ENCODE results near the gene MPL.

Gene MPL

GRCh38 chr1:43300378-43301094 lies 37.1 kb upstream of the MPL start, which contains the start of gene TIE1:
TSS of gene TIE1 (plus strand) at chr1:43300982. CDS start at chr1:43301072, 90 bp downstream.
- H3K4me1 ChIP-seq (ENCODE audit: control insufficient read depth, insufficient read depth, low read length), result no peaks in the 10 kb centered on the region
- H3K27me3 ChIP-seq (ENCODE audit: control insufficient read depth, insufficient read depth, low read length), result no peaks in the 10 kb centered on the region
- H3K4me3 ChIP-seq (ENCODE audit: low read length), result no peak within 1 kb of the TSS
- H3K27ac ChIP-seq (ENCODE audit: low read depth, low read length), result no peak within 1 kb of the TSS
- no peak within 1 kb of the TSS for H3K9ac ChIP-seq (ENCODE audit: low read length)
- no peaks in the 10 kb centered on the region for H3K36me3 ChIP-seq (ENCODE audit: control insufficient read depth, insufficient read depth, low read length)

DNA sequence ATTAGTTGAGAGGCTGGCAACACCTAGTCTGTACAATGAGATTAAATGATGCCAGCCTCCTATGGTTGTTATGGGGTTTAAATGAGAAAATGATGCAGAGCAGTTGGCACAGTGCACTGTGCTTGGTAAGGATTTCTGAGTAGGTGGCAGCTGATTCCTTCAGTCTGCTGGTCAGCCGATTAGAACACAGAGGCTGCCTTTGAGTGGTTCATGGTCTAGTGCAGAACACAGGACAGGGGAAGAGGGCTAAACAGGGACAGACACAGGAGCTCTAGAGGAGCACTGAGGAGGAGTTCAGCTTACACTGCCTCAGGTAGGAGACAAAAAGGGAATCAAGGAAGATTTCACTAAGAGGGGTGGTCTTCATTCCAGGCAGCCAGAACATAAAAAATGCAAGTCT lies 35.4 kb upstream of the MPL start:
- Histone ChIP-seq H3K4me1 (ENCODE audit: control insufficient read depth, insufficient read depth, low read length) (no peaks in the 10 kb centered on the region), H3K36me3 (ENCODE audit: control insufficient read depth, insufficient read depth, low read length) (no peaks in the 10 kb centered on the region), H3K9ac (ENCODE audit: low read length) (no peak overlapping the region), H3K27me3 (ENCODE audit: control insufficient read depth, insufficient read depth, low read length) (no peaks in the 10 kb centered on the region), H3K4me3 (ENCODE audit: low read length) (no peak overlapping the region), H3K27ac (ENCODE audit: low read depth, low read length) (no peak overlapping the region)

- no peaks in the 10 kb centered on the region for H3K4me1 ChIP-seq (ENCODE audit: control insufficient read depth, insufficient read depth, low read length)
- no peaks in the 10 kb centered on the region for H3K27me3 ChIP-seq (ENCODE audit: control insufficient read depth, insufficient read depth, low read length)
- H3K9ac ChIP-seq (ENCODE audit: low read length), result no peak overlapping the region
- no peak overlapping the region for H3K27ac ChIP-seq (ENCODE audit: low read depth, low read length)
- no peak overlapping the region for H3K4me3 ChIP-seq (ENCODE audit: low read length)
- no peaks in the 10 kb centered on the region for H3K36me3 ChIP-seq (ENCODE audit: control insufficient read depth, insufficient read depth, low read length)
Measured at GRCh38 chr1:43302721-43303470, 34.7 kb upstream of the MPL start.

GRCh38 chr1:43303471-43304313 lies 33.9 kb upstream of the MPL start:
- Histone ChIP-seq H3K36me3 (ENCODE audit: control insufficient read depth, insufficient read depth, low read length) (no peaks in the 10 kb centered on the region), H3K9ac (ENCODE audit: low read length) (peak overlapping the region; percentile 19), H3K4me1 (ENCODE audit: control insufficient read depth, insufficient read depth, low read length) (no peaks in the 10 kb centered on the region), H3K27me3 (ENCODE audit: control insufficient read depth, insufficient read depth, low read length) (no peaks in the 10 kb centered on the region), H3K27ac (ENCODE audit: low read depth, low read length) (no peak overlapping the region), H3K4me3 (ENCODE audit: low read length) (no peak overlapping the region)

- no peak overlapping the region for H3K4me3 ChIP-seq (ENCODE audit: low read length)
- H3K4me1 ChIP-seq (ENCODE audit: control insufficient read depth, insufficient read depth, low read length), result no peaks in the 10 kb centered on the region
- peak overlapping the region; percentile 19 for H3K9ac ChIP-seq (ENCODE audit: low read length)
- H3K36me3 ChIP-seq (ENCODE audit: control insufficient read depth, insufficient read depth, low read length), result no peaks in the 10 kb centered on the region
- no peak overlapping the region for H3K27ac ChIP-seq (ENCODE audit: low read depth, low read length)
- no peaks in the 10 kb centered on the region for H3K27me3 ChIP-seq (ENCODE audit: control insufficient read depth, insufficient read depth, low read length)
Measured at GRCh38 chr1:43304314-43304681, 33.3 kb upstream of the MPL start.

GRCh38 chr1:43304771-43305300 lies 32.8 kb upstream of the MPL start:
- no peak overlapping the region for H3K9ac ChIP-seq (ENCODE audit: low read length)
- H3K36me3 ChIP-seq (ENCODE audit: control insufficient read depth, insufficient read depth, low read length), result no peaks in the 10 kb centered on the region
- no peaks in the 10 kb centered on the region for H3K4me1 ChIP-seq (ENCODE audit: control insufficient read depth, insufficient read depth, low read length)
- H3K27me3 ChIP-seq (ENCODE audit: control insufficient read depth, insufficient read depth, low read length), result no peaks in the 10 kb centered on the region
- no peak overlapping the region for H3K4me3 ChIP-seq (ENCODE audit: low read length)
- H3K27ac ChIP-seq (ENCODE audit: low read depth, low read length), result no peak overlapping the region

GRCh38 chr1:43305461-43305860 lies 32.2 kb upstream of the MPL start:
- H3K36me3 ChIP-seq (ENCODE audit: control insufficient read depth, insufficient read depth, low read length), result no peaks in the 10 kb centered on the region
- H3K27ac ChIP-seq (ENCODE audit: low read depth, low read length), result no peak overlapping the region
- no peaks in the 10 kb centered on the region for H3K4me1 ChIP-seq (ENCODE audit: control insufficient read depth, insufficient read depth, low read length)
- H3K27me3 ChIP-seq (ENCODE audit: control insufficient read depth, insufficient read depth, low read length), result no peaks in the 10 kb centered on the region
- no peak overlapping the region for H3K9ac ChIP-seq (ENCODE audit: low read length)
- H3K4me3 ChIP-seq (ENCODE audit: low read length), result no peak overlapping the region

DNA sequence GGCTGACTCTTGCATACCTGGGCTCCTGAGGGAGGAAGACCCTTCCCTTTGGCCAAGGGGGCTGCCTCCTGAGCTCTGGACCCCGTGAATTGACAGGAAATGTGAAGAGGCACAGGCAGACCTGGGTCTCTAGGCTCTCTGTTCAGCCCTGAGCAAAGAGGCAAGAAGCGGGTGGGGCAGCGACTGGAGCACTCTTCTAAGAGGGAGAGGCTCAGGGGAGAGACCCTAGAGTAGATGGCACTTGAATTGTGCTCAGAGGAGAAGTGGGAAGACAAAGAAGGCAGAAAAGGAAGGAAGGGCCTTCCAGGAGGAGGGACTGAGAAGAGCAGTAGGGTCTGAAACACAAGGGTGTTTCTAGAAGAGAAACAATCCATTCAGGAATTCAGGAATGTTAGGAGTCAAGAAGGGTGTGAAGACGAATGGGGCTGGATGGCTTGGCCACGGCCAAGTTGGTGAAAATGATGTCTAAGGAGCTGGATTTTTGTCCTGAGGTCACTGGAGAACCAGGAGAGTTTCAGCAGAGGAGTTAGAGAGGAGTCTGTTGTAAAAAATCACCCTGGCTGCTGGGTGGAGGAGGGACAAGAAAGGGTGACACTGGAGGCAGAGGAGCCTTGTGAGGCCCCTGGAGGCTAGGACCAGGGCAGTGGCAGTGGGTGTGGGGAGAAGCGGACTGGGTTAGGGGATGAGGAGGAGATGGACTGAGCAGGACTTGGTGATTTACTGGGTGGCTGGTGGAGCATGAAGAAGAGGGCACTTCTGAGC lies 31.5 kb upstream of the MPL start:
- no peak overlapping the region for H3K4me3 ChIP-seq (ENCODE audit: low read length)
- no peak overlapping the region for H3K27ac ChIP-seq (ENCODE audit: low read depth, low read length)
- H3K36me3 ChIP-seq (ENCODE audit: control insufficient read depth, insufficient read depth, low read length), result no peaks in the 10 kb centered on the region
- H3K4me1 ChIP-seq (ENCODE audit: control insufficient read depth, insufficient read depth, low read length), result no peaks in the 10 kb centered on the region
- no peaks in the 10 kb centered on the region for H3K27me3 ChIP-seq (ENCODE audit: control insufficient read depth, insufficient read depth, low read length)
- H3K9ac ChIP-seq (ENCODE audit: low read length), result no peak overlapping the region

- no peak overlapping the region for H3K9ac ChIP-seq (ENCODE audit: low read length)
- H3K27me3 ChIP-seq (ENCODE audit: control insufficient read depth, insufficient read depth, low read length), result no peaks in the 10 kb centered on the region
- no peaks in the 10 kb centered on the region for H3K36me3 ChIP-seq (ENCODE audit: control insufficient read depth, insufficient read depth, low read length)
- no peaks in the 10 kb centered on the region for H3K4me1 ChIP-seq (ENCODE audit: control insufficient read depth, insufficient read depth, low read length)
- no peak overlapping the region for H3K27ac ChIP-seq (ENCODE audit: low read depth, low read length)
- H3K4me3 ChIP-seq (ENCODE audit: low read length), result no peak overlapping the region
Measured at GRCh38 chr1:43306688-43307457, 30.7 kb upstream of the MPL start.

GRCh38 chr1:43307458-43308158 lies 30.0 kb upstream of the MPL start:
- no peaks in the 10 kb centered on the region for H3K4me1 ChIP-seq (ENCODE audit: control insufficient read depth, insufficient read depth, low read length)
- H3K27ac ChIP-seq (ENCODE audit: low read depth, low read length), result no peak overlapping the region
- no peak overlapping the region for H3K4me3 ChIP-seq (ENCODE audit: low read length)
- no peaks in the 10 kb centered on the region for H3K36me3 ChIP-seq (ENCODE audit: control insufficient read depth, insufficient read depth, low read length)
- H3K27me3 ChIP-seq (ENCODE audit: control insufficient read depth, insufficient read depth, low read length), result no peaks in the 10 kb centered on the region
- H3K9ac ChIP-seq (ENCODE audit: low read length), result no peak overlapping the region
